Right ventricle myocardium superior (tissue), 1 donor: Measurements from ENCODE around the gene UBAP1L. TPM values are rescaled to one million over a fixed set of nuclear protein-coding genes. Genes with fewer than 3 reads are reported as not detected.
"Not testable (repeated sequence)": the region's sequence is repeated elsewhere in the genome, so short reads cannot be mapped to it uniquely, and the experiment has no call there.

Experiments used
- ATAC-seq: fragments of 200-7000 bp; cut with Tn5 transposase; one replicate; pipeline ENCODE4 v1.9.1; 2020; ENCODE audit warnings: mild to moderate bottlenecking; ENCODE audit not compliant: poor library complexity
- DNase-seq: peaks from one replicate; pipeline ENCODE4 v3.0.0-alpha.2; 2020
- intact Hi-C: fragments of 100-400 bp; cut with DNase I; formaldehyde crosslinking; loops from one replicate; pipeline ENCODE4 v1.11.2; 2022
- total RNA-seq: library from RNA; stranded (reverse); fragmentation: NEBNext Ultra II Directional; extraction: Animal tissue kit (Norgen Biotek cat#: 25700); gene quantifications from one replicate; pipeline ENCODE4 v1.2.1, GENCODE V29; 2021
- donor health status: DM: no; HTN: yes; CAD: no; lungs with severe emphysema.

UBAP1L gene
- total RNA-seq, 1 donor from 2014 or later = 1.6 TPM

DNA sequence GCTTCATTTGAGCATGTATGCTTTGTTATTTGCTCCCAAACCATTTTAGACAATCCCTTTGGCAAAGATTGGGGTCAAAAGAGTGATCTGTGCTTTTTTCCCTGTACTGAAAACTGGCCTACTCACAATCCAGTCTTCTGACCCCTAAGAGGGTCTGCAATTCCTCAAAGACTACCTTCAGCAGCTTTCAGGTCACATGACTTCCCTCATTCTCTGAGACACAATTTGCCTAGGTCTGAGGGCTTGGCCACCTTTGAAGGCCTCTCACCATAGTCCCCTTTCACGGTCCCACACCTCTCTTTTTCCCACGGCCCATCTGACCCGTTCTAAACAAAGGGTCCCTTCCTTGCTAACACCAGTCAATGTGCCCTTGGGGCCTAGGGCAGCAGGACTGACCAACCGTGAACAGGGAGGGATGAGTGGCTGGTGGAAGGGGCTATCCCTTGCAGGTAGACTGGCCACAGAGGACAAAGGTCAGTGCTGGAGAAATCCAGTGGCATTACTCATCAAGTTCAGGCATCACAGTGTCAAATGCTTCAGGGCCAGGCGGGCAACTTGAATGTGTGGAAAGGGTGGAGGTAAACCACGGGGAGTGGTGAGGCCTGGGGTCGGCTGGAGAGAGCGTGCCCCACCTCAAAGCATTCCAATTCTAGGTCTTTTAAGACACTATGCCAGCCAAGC, 58.0 kb downstream of the UBAP1L start:
- intact Hi-C loops = no loop called here
- no peak for ATAC-seq
- no peak for DNase-seq

DNA sequence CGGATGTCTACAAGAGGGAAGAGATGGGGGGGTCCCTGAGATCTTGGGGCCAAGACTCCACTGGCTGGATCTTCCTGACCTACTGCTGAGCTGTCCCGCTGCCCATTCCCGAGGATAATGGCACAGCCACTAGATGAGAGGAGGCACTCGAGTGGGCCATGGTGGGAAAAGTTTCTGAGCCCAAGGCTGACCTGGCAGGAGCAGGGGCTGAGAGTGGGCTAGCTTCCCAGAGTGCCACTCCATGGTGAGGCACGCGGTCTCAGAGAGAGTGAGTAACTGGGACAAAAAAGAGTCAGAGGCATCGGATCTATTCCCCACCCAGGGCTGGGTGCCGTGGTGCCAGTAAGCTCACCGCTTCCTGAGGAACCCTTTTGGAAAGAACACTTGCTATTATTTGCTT, 58.9 kb downstream of the UBAP1L start:
- DNase-seq (no peak), ATAC-seq (no peak)
- intact Hi-C loops = no loop called here

DNA sequence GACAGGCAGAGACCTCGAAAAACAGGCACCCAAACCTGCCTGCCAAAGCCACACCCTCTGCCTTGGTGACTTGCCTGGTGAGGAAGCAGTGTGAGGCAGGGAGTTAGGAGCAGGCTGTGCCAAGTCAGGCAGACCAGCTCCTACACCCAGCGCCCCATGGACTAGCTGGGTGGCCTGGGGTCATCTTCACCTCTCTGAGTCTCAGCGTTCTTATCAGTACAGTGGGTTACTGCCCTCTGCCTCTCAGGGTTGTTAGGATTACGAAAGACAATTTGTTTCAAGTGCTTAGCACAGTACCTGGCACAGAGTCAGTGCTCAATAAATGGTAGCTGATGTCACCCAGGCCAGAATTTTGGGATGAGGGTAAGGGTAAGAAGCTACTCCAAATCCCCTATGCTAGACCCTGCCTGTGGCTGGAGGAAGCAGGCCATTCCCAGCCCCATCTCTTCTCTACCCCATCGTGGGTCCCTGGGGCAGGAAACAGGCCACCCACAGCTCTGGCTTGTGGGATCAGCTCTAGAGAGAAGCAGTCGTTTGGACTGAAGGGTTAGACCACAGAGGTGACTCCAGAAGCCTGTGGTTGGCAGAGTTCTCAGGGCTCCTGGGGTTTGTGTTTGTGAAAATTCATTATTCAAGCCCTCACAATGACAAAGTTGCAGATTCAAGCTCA, 59.7 kb downstream of the UBAP1L start:
- intact Hi-C loops = loop anchor here (2.0 kb wide), 1 partner anchor 27 kb away; no protein-coding TSS in a partner anchor
- DNase-seq (no peak), ATAC-seq (peak; percentile 70)

DNA sequence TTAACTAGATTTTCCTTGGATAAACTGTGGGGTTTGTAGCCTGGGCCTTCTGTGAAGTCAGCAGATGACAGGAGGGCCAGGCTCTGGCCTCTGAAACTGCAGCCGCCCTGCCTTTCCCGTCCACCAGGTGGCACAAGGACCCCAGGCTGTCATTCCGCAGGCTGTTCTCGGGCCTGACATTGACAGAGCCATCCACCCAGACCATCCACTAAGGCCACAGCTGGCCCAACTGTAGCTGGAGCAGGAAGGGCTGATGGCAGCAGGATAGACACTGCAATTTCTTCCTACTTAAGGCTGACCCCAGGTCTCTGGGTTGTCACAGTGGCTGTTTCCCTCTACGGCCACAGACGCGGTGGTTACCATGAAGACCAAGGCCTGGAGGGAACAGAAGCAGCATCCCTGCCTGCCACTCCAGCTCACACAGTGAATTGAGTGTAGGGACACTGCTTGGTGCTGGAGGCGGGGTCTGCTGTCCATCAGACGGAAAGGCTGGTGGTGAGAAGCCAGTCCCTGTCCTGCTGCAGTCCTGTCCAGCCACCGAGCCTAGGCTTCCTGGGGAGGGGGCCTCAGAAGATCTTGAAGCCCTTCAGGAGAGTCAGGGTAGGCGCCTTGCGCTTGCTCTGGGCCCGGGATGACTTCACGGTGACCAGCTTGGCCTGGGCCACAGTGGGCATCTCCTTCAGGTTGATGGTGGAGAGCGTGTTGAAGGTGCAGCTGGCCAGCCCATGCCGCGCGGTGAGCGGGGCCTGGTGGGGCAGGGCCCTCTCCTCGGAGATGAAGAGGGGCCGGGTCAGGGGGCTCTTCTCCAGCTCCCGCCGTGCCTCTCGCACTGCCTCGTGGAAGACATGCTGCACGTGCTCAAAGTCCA, 60.4 kb downstream of the UBAP1L start:
- DNase-seq (peak; percentile 84), ATAC-seq (peak; percentile 86)
- intact Hi-C loops = loop anchor here (2.0 to 5.0 kb wide), 2 partner anchors 28 to 43 kb away; no protein-coding TSS in a partner anchor

DNA sequence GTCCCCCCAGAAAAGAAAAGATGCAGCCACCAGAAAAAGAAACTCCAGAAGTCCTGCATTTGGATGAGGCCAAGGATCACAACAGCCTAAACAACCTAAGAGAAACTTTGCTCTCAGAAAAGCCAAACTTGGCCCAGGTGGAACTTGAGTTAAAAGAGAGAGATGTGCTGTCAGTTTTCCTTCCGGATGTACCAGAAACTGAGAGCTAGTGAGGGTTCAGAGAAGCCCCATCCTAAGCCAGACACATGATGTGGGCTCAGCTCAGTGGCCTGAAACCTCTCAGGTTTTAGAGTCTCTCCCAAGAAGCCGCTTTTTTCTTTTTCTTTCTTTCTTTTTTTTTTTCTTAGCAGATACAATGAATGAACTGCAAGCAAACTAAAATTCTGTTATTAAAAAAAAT, 62.0 kb downstream of the UBAP1L start:
- DNase-seq (no peak), ATAC-seq (no peak)
- intact Hi-C loops = loop anchor here (5.0 kb wide), 1 partner anchor 44 kb away; no protein-coding TSS in a partner anchor

DNA sequence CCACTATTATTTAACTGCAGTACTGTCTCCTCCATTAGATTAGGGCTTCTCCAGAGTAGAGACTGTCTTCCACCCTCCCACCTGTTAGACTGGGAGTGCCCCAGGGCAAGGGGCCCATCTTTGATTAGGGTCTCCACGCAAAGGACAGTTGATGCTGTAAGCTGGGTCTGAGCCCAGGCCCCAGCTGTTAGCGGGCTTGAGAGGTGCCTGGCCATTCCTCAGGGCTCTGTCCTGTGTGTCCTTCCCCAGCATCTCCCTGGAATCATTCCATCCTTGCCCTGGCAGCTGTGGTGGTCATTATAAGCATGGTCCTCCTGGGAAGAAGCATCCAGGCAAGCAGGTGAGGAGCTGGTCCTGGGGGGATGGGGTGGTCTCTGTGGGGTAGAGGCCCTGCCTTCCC, 63.7 kb downstream of the UBAP1L start:
- intact Hi-C loops = loop anchor here (5.0 kb wide), 1 partner anchor 46 kb away; no protein-coding TSS in a partner anchor
- DNase-seq = no peak
- ATAC-seq = no peak

DNA sequence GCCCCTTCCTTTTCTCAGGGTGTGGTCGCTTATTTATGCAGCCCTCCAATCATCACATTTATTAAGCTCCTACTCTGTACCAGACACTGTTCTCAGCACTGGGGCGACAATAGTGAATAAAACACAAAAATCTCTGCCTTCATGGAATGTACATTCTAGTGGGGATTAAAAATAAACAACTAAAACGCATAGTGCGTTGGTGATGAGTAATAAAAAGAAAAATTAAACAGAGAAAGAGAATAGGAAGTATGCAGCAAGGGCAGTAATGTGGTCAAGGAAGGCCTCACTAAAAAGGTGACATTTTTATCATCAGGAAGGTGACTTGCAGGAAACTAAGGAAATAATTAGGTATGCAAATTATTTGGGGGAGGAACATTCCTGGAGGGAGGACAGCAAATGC, 64.7 kb downstream of the UBAP1L start:
- ATAC-seq = no peak
- no peak for DNase-seq
- intact Hi-C loops = loop anchor here (5.0 kb wide), 1 partner anchor 47 kb away; no protein-coding TSS in a partner anchor

DNA sequence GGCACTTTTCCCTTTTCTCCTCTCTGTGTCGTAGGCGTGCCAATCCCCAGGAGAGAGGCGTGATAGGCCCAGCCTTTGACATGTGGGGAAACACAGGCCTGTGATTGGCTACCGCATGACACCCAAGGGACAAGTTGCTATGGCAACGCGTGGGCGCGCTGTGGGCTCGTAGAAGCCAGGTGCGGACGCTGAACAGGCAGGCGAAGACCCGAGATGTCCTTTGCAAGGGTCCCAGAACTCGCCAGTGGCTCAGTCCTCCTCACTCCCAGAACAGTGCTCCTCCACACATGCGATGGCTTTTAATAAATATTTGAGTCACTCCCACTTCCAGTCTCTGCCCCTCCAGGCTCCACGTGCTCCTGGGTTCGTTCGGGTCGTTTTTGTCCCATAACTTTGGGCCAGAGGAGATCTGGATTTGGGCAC, 65.6 kb downstream of the UBAP1L start:
- intact Hi-C loops = no loop called here
- ATAC-seq (peak; percentile 93), DNase-seq (peak; percentile 94)

DNA sequence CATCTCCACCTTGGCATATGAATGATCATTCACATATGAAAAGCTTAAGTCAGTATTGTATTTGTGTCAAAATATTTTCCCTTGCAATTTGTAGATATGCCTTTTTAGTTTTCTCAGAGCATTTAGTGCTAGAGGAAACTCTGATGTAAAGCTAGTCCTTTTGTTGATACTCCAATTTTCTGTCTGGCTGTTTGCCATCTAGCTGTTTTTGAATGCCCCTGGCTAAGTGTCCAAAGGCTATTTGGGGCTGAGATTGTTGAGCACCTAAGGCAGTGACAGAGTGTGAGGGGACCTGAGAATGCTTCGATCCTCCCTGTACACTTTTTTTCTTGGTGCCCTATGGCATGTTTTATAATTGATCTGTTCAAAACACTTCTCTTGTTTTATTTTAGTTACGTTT, 66.8 kb downstream of the UBAP1L start:
- intact Hi-C loops = no loop called here
- DNase-seq (no peak), ATAC-seq (no peak)

DNA sequence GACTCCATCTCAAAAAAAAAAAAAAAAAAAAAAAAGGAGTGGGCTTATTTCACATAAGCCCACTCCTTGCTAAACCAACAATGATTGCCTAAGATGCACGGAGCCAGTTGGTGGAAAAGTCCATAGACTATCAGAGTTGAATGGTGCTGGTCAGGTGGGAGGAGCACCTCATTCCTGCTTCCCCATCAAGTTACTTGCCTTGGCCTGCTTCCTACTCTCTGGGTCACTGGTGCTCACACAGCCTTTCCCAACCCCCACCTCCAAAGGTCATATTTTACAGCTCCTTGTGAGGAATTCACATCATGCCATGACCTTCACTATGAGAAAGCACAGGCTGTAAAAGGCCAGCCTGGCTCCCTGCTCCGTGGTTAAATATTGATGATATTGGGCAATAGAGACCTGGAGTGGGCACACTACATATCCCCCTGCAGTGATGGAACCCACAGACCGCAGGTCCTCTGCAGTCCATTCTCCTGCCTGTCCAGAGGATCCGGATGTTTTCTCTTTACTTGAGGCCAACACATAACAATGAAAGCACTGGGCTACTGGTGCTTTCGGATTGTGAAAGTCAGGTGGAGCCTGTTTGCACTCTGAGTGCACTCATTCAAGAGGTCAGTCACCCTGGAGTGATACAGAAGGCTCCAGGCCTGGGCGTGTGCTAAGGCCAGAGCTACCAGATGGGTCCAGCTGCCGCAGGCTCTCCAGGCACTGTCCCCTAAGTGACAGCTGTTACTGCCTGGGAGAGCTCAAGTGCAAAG, 70.1 kb downstream of the UBAP1L start, which contains the start of gene SLC51B:
SLC51B (plus strand) TSS at position 664 of the 758 bp plus-strand sequence. CDS start 4,618 bp downstream, outside the sequence.
- ATAC-seq = peak; percentile 75
- peak; percentile 75 for DNase-seq
- intact Hi-C loops = no loop called here

DNA sequence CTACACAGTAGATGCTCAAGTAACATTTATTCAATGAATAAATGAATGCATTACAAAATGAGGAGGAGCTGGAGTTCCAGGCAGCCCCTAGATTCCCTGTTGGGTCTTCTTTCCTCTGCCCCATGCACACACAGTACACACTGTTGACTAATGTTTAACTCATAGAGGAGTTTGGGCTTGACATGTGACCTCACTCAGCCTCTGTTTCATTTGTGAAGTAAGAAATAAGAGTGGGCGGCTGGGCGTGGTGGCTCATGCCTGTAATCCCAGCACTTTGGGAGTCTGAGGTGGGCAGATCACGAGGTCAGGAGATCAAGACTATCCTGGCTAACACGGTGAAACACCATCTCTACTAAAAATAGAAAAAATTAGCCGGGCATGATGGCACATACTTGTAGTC, 70.8 kb downstream of the UBAP1L start:
- intact Hi-C loops, DNase-seq: not testable (repeated sequence)
- peak; percentile 18 for ATAC-seq

DNA sequence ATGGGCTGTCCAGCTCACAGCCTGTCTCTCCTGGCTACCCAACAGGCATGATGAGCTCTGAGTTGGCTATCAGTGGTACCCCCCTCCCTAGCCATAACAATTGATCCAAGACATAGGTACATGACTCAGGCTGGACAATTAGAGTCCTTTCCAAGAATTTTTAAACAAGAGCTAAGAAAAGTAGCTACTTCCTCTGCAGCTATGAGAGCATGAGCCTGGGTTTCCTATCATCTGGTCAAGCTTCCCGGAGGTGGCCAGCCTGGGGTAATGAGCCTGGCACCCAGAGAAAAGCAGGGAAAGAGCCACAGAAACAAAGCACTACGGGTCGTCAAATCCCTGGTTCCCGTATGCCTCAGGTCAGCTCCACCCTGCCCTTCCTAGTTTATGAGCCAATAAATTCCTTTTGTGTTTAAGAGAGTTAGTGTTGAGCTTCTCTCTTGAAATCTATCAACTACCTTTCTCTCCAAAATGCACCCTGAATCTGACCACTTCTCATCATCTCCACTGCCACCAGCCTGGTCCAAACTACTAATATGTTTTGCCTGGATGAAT, 72.1 kb downstream of the UBAP1L start:
- no peak for ATAC-seq
- no peak for DNase-seq
- intact Hi-C loops = no loop called here

Other genes with a start within 250 kb of the UBAP1L start
- 1.4 TPM for gene ANKDD1A, start 203.3 kb downstream of the UBAP1L start, total RNA-seq
- 44.9 TPM for gene SPG21, start 125.3 kb downstream of the UBAP1L start, total RNA-seq
- 17.3 TPM for gene MTFMT, start 85.6 kb downstream of the UBAP1L start, total RNA-seq
- not detected for gene SLC51B, start 69.8 kb downstream of the UBAP1L start, total RNA-seq
- 19.7 TPM for gene RASL12, start 47.2 kb downstream of the UBAP1L start, total RNA-seq
- gene KBTBD13, start 38.5 kb downstream of the UBAP1L start, total RNA-seq = 9.4 TPM
- 12.2 TPM for gene PDCD7, start 18.6 kb upstream of the UBAP1L start, total RNA-seq
- gene CLPX, start 70.1 kb upstream of the UBAP1L start, total RNA-seq = 51.5 TPM
- 3.5 TPM for gene CILP, start 96.3 kb upstream of the UBAP1L start, total RNA-seq
- 4.4 TPM for gene PARP16, start 171.7 kb upstream of the UBAP1L start, total RNA-seq
- gene RNU5A-1, start 180.9 kb upstream of the UBAP1L start, total RNA-seq = not detected
- gene RNU5B-1, start 189.5 kb upstream of the UBAP1L start, total RNA-seq = 55.4 TPM